ENCODE results near the gene GOLGA7B.

- TF ChIP-seq CTCF (IDR thresholded peaks at IDR 0.05; ENCODE audit: extremely low read depth in 1 of 2, insufficient read depth in 1 of 2, low read depth in 1 of 2, low read length in 2 of 2) (no peak), POLR2A (IDR thresholded peaks at IDR 0.05; ENCODE audit: low read depth, low read length) (no peak), MAX (IDR thresholded peaks at IDR 0.05; ENCODE audit: insufficient read depth, insufficient read length) (no peak), POLR2AphosphoS5 (IDR thresholded peaks at IDR 0.05; ENCODE audit: insufficient read depth, low read depth, low read length) (no peak), FOS (IDR thresholded peaks at IDR 0.05; ENCODE audit: borderline replicate concordance, insufficient read depth, low read length) (no peak), JUN (IDR thresholded peaks at IDR 0.05; ENCODE audit: borderline replicate concordance, insufficient read depth, insufficient read length, low read depth) (no peak), EZH2 (IDR thresholded peaks at IDR 0.05; ENCODE audit: borderline replicate concordance, low read depth, low read length, severe bottlenecking) (no peak), MYC (IDR thresholded peaks at IDR 0.05; ENCODE audit: low read depth, low read length) (no peak)
These were observed 15.8 kb downstream of the GOLGA7B start for GRCh38 chr10:97865488-97865887.
